TTC549 (cell line): ENCODE results near the gene IFRD1.
A peak's percentile ranks its signal among the peaks of the same experiment; 100 is the strongest.

Experiments used
- FAIRE-seq: peaks from 2 replicates; lab custom pipeline; 2012; peaks lifted over from hg19 to GRCh38; lab: Jason Lieb, UNC

Gene IFRD1

DNA sequence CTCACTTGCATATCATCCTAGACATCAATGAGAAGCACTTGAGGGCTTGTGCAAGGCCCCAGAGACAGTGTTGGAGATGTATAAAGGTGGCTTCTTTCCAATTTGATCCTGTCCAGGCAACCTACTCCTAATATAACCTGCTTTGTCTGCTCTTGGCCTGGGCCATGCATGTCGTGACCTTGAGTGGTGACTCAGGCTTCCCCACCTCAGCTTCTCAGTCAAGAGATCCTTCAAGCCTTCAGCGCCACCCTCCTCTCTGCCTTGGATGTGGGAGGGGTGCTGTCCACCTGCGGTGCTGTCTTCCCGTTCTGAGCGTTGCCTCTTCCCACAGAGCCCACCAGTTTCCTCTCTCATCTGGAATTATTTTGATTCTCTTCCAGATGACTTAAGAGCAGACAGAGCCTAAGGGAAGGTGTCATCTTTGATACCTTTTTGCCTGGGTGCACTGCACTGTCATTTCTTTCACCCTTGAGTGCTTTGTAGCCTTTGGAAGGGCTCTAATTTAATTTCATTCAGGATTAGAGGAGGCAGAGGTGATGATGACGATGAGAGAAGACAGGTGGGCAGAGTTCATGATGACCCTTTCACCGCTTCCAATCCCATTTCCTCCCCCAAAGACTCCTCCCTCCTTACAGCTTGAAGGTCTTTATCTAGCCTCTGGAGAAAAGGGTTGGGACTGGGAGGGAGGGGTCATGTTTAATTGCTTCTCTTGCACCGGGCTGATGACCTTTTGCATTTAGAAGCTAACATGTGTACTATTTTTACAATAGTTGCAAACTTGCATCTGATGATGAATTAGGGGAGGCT lies 37.4 kb downstream of the IFRD1 start:
- no peak for FAIRE-seq

DNA sequence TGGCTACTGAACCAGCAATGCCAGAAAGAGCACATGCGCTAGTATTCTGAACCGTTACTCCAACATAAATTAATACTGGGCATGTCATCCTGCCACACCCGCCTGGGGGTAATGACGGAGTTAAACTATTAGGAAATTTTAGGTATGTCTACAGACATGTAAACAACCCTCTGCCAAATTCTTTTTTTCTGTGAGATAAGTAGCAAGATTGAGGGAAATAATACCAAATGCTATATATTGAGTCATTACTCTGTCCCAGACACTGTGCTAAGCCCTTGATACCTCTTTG lies 37.9 kb downstream of the IFRD1 start:
- FAIRE-seq: no peak

DNA sequence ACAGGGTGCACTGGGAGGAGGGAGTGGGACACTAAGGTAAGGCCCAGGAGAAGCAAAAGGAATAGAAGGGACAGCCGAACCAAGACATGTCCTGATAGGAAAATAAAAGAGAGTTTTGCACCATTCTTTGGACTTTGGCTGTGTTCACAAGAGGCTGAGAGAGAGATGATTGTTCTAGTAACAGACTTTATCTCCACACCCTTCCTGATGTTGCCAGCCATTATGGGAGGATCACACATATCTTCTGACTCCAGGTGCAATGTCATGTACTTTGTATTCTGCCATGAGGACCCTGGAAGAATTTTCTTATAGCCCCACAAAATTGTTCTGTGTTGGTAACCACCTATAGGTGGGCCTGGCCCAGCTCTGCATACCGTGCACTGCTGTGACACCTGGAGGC lies 41.9 kb downstream of the IFRD1 start:
- no peak for FAIRE-seq

DNA sequence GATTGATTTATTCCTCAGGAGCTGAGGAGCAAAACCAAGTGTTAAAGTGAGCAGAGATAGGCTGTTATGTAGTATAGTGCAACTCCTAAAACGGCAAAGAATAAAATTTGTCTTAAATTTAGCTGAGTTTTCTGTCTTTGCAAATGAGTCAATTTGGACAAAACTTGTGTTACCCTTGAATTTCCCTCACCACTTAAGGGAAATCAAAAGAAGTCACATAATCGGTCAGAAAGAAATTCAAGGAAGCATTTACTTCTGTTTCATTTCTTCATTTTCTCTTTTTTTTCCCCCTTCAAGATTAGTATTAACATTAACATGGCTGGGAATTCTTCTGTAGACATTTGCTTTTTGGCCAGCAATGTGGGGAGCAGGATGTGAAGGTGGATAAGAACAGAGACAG lies 44.4 kb downstream of the IFRD1 start:
- FAIRE-seq: no peak

DNA sequence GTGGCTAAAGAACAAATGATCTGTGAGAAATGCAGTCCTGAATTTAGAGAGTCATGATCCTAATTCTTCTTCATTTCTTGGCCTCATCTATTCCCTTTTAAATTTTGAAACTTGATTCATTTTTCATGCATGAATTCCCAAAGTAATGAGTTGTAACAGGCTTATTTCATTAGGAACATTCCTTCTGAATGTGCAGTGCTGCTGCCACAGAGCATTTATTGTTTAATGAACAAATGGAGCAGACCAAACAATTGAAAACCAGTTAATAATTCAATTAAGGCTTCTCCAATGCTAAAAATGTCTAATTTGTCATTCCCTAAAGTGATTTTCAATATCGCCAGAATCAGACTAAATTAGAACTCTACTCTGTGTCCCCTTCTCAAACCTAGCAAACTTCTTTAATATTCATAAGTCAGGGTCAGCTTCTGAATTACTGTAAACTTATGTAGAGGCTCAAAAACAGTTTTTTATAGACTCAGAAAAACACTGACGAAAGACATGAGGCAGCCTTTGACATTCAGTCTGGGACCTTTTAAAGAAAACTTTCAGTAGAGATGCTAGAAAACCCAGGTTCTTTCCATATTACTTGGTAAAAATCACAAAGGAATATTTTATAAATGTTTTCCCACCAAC lies 45.0 kb downstream of the IFRD1 start:
- no peak for FAIRE-seq

DNA sequence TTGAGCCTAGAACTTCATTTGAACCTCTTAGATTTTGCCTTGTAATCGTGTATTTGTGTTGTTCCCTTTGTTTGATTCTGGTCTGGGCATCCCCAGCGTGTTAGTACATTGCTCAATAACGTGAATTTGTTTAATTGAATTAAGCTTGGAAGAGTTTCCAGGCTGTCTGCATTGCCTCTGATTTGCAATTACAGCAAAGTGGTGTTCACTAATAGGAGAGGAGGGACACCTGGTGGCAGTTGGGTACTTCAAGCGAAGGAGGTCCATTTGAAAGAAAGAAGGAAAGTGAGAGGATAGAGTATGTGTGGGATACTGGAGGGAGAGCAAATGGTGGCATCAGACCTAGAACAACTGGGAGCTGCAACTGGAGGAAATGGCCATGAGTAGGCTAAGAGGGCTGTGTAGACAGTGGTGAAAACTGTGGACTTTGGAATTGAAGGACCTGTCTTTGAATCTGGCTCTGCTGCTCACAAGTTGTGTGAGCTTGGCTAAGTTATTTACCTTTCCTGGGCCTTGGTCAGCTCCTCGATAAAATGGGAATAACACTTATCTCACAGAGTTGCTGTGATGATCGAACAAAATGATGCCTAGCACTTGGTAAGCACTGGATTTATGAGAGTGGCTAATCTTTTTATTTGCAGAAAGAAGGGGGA lies 45.7 kb downstream of the IFRD1 start:
- FAIRE-seq: no peak

DNA sequence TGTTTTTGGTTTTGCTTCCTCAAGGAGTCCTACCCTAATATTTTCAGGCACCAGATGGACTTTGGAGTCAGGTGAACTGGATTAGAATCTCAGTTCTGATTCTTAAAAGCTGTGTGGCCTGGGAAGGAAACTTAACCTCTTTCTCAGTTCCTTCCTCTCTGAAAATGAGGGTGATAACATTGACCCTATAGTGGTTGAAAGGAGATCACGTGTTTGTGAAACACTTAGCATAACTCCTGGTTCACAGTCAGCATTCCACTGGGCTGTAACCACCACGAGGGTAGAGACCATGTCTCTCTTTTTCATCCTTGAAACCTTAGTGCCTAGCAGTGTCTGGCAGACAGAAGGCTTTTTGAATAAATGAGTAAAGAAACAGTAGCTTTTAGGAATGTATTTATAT lies 47.2 kb downstream of the IFRD1 start:
- FAIRE-seq: no peak

DNA sequence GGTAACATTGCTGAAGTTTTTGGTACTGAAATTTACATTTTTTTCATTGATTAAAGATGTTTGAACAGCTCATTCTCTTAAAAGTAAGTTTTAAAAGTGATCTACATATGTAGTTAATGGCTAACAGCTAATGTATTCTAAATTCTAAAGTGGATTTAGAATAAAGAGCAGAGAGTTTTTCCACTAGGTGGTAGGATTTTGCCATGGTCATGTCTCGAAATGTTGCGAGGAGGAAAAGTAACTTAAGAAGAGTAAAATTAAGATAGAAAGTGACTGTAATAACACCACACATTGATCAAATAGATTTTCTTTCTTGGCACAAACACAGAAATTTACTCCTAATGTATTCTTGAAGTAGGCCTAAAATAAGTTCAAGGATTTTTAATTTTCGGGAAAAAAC lies 50.4 kb downstream of the IFRD1 start:
- FAIRE-seq: peak; percentile 23

DNA sequence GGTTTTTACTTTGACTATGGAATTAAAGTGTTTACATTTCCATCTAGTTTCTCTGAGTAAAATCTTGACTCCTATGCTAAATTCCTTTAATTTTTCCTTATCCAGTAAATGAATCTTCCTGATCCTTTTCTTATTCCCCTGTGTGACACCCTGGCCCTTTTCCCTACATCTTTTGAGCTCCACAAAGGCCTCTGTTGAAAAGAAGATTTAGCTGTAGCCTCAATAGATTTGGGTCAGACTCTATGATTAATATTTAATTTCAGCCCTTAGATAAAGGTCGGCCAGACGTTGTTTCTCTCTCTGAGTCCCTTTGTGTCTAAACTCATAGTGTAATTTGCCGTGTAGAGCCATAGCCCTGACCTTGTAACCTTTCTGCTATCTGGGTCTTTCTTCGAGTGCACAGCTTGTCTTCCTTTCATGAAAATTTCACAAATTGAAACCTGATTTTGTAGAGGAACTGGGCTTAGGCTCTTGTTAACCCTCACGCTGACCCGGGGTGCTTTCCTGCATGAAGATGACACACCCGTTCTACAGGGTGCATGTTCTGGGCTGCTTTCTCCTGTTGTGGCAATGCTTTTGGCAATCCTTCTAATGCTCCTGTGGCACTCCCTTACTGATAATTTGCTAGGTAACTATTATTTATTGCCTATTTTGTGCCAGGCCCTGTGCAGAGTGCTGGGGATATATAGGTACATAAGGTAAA lies 51.7 kb downstream of the IFRD1 start:
- FAIRE-seq: no peak

DNA sequence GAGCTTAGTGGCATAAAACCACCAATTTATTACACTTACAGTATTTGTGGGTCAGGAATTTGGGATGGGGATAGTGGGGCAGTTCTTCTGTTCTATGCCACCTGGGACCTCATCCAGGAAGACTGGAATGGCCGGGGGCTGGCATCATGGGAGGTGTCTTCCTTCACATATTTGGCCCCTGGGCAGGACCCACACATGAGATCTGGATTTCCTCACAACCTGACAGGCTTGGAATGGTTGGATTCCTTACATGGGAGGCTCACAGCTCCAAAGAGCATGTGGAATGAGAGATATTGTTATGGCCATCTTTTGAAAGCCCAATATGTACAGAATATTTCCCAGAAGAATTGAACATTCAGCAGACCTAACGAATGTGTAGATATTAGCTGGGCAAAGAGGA lies 52.4 kb downstream of the IFRD1 start:
- FAIRE-seq: no peak

DNA sequence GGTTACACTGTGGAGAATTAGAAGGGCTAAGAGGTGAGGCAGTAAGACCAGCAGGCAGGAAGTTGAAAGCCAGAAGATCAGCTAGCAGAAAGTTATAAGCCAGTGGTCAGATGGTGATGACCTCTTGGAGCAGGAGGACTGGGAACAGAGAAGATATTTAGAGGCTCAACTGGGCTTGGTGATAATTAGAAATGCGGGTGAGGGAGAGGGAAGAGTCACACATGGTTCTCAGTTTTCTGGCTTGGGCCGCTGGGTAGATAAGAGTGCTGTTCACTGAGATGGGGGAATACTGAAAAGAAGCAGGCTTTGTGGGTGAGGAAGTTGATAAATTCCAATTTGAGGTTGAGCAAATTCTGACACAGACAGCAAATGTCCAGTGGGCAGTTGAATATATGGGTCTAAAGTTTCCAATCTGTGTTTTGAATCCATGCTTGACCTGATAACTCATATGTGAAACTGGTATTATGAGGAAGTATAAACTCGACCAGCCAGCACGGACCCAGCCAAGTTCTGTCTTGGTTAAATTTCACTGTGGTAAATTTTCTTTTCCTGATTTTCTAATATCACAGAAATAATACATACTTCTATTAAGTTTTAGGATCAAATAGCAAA lies 53.2 kb downstream of the IFRD1 start:
- no peak for FAIRE-seq

DNA sequence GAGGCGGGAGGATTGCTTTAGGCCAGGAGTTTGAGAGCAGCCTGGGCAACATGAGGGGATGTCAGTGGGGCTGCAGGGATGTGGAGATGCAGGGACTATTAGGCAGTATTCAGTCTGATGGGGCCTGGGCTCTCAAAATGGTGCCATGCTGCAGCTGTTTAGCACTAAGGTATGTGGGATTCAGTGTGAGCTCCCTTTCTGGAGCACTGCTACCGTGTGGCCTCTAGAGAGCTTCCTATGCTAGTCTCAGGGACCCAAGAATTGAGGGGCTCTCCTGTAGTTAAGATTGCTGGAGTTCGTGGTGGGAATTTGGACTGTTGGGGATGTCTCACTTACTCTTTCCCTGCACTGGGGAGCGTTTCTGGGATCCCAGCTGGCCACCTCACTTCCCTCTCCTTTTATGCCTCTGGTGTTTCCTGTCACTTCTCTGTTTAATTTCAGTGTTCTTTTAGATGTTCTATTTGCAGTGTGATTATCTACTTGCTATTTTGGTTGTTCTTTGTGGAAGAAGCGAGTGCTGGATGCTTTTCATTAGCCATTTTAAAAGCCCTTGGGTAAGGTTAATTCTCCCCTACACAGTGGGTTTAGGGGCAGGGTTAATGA lies 53.9 kb downstream of the IFRD1 start:
- FAIRE-seq: no peak

DNA sequence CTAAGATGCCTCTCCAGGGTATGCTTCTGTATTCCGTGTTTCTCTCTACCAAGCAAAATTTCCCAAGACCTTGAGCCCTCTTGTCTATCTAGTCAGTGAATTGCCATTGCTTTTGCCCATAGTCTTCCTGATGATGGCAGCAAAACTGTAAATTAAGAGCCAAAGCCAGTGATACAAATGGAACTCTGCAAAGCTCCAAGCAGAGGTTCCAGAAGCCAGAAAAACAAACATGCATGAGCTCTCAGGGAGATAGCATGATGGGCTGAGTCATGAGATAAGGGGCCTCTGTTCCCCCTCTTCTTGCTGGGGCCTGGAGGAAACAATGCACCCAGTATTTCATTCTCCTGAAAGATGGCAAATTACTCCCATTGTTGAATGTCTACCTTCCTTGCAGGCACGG lies 55.2 kb downstream of the IFRD1 start:
- no peak for FAIRE-seq

DNA sequence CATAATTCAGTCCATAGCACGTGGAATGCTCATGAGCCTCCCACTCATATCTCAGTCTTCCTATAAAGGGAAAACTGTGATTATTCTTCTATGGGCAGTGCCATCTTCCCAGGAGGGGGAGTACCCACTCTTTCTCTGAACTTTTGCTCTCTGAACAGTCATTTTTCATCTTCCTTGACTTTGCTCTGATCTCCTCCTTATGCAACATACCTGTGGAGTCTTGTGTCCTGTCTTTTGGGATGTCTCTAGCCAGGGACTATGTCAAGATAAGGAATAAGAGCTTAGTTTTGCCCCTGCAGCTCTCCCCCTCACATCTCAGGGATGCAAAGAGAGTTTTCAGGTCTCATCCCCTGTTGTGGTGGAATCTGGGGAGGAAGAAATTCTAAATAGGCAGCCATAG lies 58.1 kb downstream of the IFRD1 start:
- no peak for FAIRE-seq

DNA sequence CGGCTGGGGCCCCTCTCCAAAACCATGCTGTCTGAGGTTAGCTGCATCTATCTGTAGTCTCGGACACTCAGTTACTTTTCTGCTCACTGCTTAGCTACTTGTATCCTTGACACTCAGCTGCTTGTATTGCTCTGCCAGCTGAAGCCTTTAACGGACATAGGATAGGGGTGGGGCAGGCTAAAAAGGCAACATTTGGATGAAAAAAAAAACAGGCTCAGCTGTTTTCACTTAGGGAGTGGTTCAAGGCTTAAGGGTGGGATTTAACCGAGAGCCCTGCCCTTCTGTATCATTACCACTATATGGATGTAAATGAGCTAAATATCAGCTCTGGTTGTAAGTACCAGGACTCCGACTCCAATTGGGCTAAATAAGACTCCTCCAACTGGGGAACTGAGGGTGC lies 59.1 kb downstream of the IFRD1 start:
- no peak for FAIRE-seq

DNA sequence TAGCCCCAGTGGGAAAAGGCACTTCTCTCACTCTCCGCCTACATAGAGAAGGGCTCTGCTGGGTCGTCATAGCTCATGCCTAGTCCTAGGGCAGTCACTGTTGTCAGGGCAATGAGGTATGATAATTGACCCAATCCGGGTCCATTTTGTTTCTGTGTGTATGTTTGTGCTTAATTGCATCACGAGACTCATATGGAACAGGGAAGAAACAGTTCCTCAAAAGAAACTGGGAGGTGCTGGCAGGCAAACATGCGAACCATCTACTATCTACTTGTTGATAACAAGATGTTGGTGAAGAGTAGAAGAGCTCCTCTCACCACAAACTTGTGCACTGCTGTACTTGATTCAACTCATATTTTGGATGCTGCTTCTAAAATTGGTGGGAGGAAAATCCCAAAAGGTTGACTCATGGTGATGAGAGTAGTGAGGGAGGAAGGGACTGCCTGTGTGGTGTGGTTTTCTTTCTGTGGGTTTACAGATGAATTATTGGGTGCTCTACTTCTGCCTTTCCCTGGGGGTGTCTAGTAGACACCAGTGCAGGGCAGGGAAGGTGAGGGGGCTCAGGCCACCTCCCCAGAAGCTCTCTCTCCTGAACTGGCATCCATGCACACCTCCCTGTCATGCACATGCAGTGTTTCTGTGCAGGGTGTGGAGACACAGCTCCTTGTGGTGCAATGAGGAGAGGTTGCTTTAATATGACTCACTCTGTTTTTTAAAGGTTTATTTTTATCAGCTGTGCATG lies 59.9 kb downstream of the IFRD1 start:
- FAIRE-seq: no peak

DNA sequence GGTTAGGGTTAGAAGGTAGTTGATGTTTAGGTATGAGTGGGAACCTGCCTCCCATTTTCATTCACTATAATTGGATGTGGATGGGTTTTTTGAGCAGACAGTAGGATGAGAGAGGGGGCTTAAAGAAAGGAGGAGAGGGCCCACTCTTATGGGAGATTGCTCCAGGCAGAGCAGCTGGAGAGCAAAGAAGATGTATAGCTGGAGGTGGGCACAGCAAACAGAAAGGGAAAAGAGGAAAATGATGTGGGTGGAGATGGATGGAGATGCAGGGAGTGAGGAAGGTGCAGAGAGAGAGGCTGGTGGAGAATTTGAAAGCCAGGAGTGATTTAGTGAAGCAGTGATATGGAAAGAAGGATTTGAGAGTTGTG lies 60.5 kb downstream of the IFRD1 start:
- no peak for FAIRE-seq

DNA sequence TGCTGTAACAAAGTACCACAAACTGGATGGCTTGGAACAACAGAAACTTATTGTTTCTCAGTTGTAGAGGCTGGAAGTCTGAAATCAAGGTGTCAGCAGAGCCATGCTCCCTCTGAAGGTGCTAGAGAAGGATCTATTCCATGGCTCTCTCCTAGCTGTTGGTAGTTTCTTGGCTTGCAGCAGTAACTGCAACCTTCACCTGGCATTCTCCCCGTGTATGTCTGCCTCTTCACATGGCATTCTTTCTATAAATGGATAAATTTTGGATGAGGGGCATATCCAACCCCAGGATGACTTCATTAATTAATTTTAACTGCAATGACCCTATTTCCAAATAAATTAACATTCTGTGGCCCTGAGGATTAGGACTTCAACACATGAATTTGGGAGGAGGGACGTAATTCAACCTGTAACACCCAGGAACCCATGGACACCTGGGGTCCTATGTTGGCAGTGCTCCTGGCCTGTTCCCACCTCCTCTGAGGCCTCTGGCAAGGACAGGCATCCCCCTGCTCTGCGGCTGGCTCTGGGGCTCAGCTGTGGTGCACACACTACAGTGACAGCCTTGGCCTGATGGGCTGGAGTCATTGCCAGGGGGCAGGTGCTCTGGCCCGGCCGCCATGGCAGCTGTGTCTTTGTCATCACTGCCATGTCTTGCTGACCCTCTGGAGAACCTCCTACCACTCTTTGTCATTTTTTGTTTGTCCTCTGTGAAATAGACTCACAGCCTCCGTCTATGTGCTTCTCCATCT lies 61.4 kb downstream of the IFRD1 start:
- FAIRE-seq: no peak

DNA sequence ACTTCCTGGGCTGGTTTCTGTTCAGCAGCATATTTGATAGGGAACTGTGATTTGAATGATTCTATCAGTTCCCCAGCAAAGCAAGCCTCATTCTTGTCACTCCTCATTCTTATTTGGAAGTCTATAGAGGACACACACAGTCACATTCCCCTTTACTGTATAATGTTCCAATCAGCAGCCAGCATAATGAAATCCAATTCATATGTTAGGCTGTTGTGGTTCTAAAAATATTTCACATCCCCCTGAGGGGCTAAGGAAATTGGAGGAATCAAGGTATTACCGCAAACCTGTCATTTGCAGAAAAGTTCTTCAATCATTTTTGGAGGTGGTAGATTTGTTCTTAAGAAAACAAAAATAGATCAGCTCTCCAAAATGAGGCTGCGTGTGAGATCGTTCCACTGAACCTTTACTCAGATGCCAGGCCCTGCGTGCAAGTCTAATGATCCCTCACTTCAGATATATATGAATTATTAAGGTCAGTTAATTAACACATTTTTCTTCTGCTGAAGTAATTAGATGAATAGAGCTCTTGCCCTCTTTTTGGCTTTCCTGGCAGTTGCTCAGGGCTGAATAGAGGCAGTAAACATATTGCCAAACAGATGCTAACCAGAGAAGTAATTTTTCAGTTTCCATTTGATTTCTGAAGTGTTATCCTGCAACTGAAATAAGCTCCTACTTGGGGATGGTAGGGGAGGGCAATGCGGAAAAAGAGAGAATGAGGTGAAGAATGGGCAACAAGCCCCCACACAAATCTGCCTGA lies 62.4 kb downstream of the IFRD1 start:
- no peak for FAIRE-seq

DNA sequence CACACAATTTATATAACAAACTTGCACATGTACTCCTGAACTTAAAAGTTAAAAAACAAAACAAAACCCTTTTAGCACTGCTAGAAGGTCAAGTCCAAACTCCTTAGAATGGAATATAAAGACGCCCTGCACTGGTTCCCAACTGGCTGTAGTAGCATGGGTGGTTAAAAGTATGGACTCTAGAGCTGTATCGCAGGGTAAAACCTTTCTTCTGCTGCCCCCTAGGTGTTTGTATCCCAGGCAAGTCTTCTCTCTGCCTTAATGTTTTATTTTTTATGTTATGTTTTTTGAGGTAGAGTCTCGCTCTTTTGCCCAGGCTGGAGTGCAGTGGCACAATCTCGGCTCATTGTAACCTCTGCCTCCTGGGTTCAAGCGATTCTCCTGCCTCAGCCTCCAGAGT lies 65.7 kb downstream of the IFRD1 start:
- no peak for FAIRE-seq
